OCI-LY1 (cell line): ENCODE measurements around the gene PGF.

Source experiments
- CTCF ChIP-seq: fragments of 200-600 bp; sonication (generic), shearing (Covaris generic); IDR thresholded peaks from 2 replicates; pipeline ENCODE4 v1.5.1; 2017; ENCODE audit warnings: mild to moderate bottlenecking, antibody characterized with exemption, low read length, moderate library complexity, mixed read lengths
- EZH2 ChIP-seq: fragments of 200-600 bp; sonication (generic), shearing (Covaris generic); IDR thresholded peaks from 2 replicates; pipeline ENCODE4 v1.8.0; 2017; ENCODE audit warnings: borderline replicate concordance, mixed run types, mild to moderate bottlenecking, antibody characterized with exemption, low read length, moderate library complexity, mixed read lengths

- no peak for TF ChIP-seq CTCF
- no peak for TF ChIP-seq EZH2
Observed at GRCh38 chr14:74934476-74935359, 20.7 kb downstream of the PGF start.
